GM23338 (cell line): ENCODE results near the gene SPPL2A. TPM values are rescaled to one million over a fixed set of nuclear protein-coding genes. Genes with fewer than 3 reads are reported as not detected.

Experiments
- ATAC-seq: fragments of 200-7000 bp; cut with Tn5 transposase; 3 replicates; pipeline ENCODE4 v1.9.1; 2020
- DNase-seq: peaks from one replicate; pipeline ENCODE4 v3.0.0-alpha.2; 2015; ENCODE audit warnings: low spot score
- H2AFZ ChIP-seq: fragments of 200-600 bp; sonication (generic); 2 replicates; pipeline ENCODE4 v1.8.0; 2016; ENCODE audit warnings: antibody characterized with exemption, mild to moderate bottlenecking, moderate library complexity
- H3F3A ChIP-seq: fragments of 200-600 bp; sonication (generic); replicated peaks from 2 replicates; pipeline ENCODE4 v1.8.0; 2017; ENCODE audit warnings: antibody characterized with exemption, mixed run types, low read depth
- H3K27ac ChIP-seq: fragments of 200-600 bp; sonication (generic); 2 replicates; pipeline ENCODE4 v1.6.1; 2016; ENCODE audit warnings: low read depth
- H3K27me3 ChIP-seq: fragments of 200-600 bp; sonication (generic); 2 replicates; pipeline ENCODE4 v1.8.0; 2016; ENCODE audit warnings: mild to moderate bottlenecking, mixed run types, moderate library complexity; ENCODE audit not compliant: insufficient read depth
- H3K36me3 ChIP-seq: fragments of 200-600 bp; sonication (generic); 2 replicates; pipeline ENCODE4 v1.8.0; 2016; ENCODE audit warnings: mild to moderate bottlenecking; ENCODE audit not compliant: insufficient read depth
- H3K4me1 ChIP-seq: fragments of 200-600 bp; sonication (generic); 2 replicates; pipeline ENCODE4 v1.8.0; 2016; ENCODE audit warnings: mild to moderate bottlenecking, moderate library complexity; ENCODE audit not compliant: insufficient read depth
- H3K4me2 ChIP-seq: fragments of 200-600 bp; sonication (generic); 2 replicates; pipeline ENCODE4 v1.7.1; 2017; ENCODE audit warnings: mixed run types
- H3K4me3 ChIP-seq: fragments of 200-600 bp; sonication (generic); 2 replicates; pipeline ENCODE4 v1.6.1; 2016; ENCODE audit warnings: mixed run types
- H3K79me2 ChIP-seq: fragments of 200-600 bp; sonication (generic); replicated peaks from 2 replicates; pipeline ENCODE4 v1.8.0; 2017; ENCODE audit warnings: mild to moderate bottlenecking; ENCODE audit not compliant: insufficient read depth
- H3K9me2 ChIP-seq: fragments of 200-600 bp; sonication (generic); 2 replicates; pipeline ENCODE4 v1.8.0; 2017; ENCODE audit not compliant: insufficient read depth
- H4K20me1 ChIP-seq: fragments of 200-600 bp; sonication (generic); replicated peaks from 2 replicates; pipeline ENCODE4 v1.8.0; 2017; ENCODE audit warnings: mild to moderate bottlenecking; ENCODE audit not compliant: insufficient read depth
- H3K27ac Mint-ChIP-seq: 2 replicates; pipeline ENCODE4 v1.8.0; 2020; ENCODE audit warnings: inconsistent platforms, mild to moderate bottlenecking, moderate library complexity, mixed read lengths
- H3K27me3 Mint-ChIP-seq: 3 replicates; pipeline ENCODE4 v1.8.0; 2022; ENCODE audit warnings: low read depth, mild to moderate bottlenecking, moderate library complexity, mixed read lengths, inconsistent platforms; ENCODE audit not compliant: insufficient read depth, poor library complexity
- H3K36me3 Mint-ChIP-seq: 3 replicates; pipeline ENCODE4 v1.8.0; 2021; ENCODE audit warnings: low read depth, mild to moderate bottlenecking, inconsistent platforms, moderate library complexity, mixed read lengths
- H3K4me1 Mint-ChIP-seq: 3 replicates; pipeline ENCODE4 v1.8.0; 2020; ENCODE audit warnings: mild to moderate bottlenecking, inconsistent platforms, mixed read lengths
- H3K4me3 Mint-ChIP-seq: 3 replicates; pipeline ENCODE4 v1.8.0; 2021; ENCODE audit warnings: moderate library complexity, mild to moderate bottlenecking, inconsistent platforms, mixed read lengths
- H3K9me3 Mint-ChIP-seq: 3 replicates; pipeline ENCODE4 v1.8.0; 2020; ENCODE audit warnings: moderate library complexity, mild to moderate bottlenecking, inconsistent platforms, mixed read lengths
- CREB1 ChIP-seq: fragments of 250-450 bp; sonication (Bioruptor Pico); IDR thresholded peaks from 2 replicates; pipeline ENCODE4 v1.5.0; 2020; ENCODE audit warnings: low read depth, mild to moderate bottlenecking, moderate library complexity
- CTCF ChIP-seq, 2 experiments: fragments of 200-600 bp in 1 of 2; sonication (generic) in 1 of 2; conservative IDR thresholded peaks; 2 replicates each; pipeline versions ENCODE4 v1.5.1 to v1.6.1; 2016 to 2017; ENCODE audit warnings: antibody characterized with exemption in 2 of 2, low read depth in 2 of 2, mild to moderate bottlenecking in 2 of 2, moderate library complexity in 1 of 2
- ETS1 ChIP-seq: IDR thresholded peaks from 2 replicates; pipeline ENCODE4 v1.6.1; 2016; ENCODE audit warnings: antibody characterized with exemption
- EZH2 ChIP-seq: fragments of 200-600 bp; sonication (generic); IDR thresholded peaks from one replicate; pipeline ENCODE4 v1.8.0; 2017; ENCODE audit warnings: antibody characterized with exemption, mild to moderate bottlenecking, low read depth; ENCODE audit not compliant: unreplicated experiment
- EZH2phosphoT487 ChIP-seq: fragments of 200-600 bp; sonication (generic); IDR thresholded peaks from one replicate; pipeline ENCODE4 v1.8.1; 2018; ENCODE audit warnings: antibody characterized with exemption; ENCODE audit not compliant: unreplicated experiment
- JUNB ChIP-seq: IDR thresholded peaks from one replicate; pipeline ENCODE4 v1.6.1; 2016; ENCODE audit warnings: antibody characterized with exemption; ENCODE audit not compliant: unreplicated experiment
- NANOG ChIP-seq: IDR thresholded peaks from 2 replicates; pipeline ENCODE4 v1.6.1; 2016; ENCODE audit warnings: antibody characterized with exemption, borderline replicate concordance
- POLR2AphosphoS5 ChIP-seq: IDR thresholded peaks from 2 replicates; pipeline ENCODE4 v1.6.1; 2016; ENCODE audit warnings: antibody characterized with exemption, low read depth
- REST ChIP-seq: IDR thresholded peaks from one replicate; pipeline ENCODE4 v1.6.1; 2018; ENCODE audit warnings: antibody characterized with exemption; ENCODE audit not compliant: unreplicated experiment
- STAT1 ChIP-seq: IDR thresholded peaks from one replicate; pipeline ENCODE4 v1.6.1; 2016; ENCODE audit warnings: antibody characterized with exemption; ENCODE audit not compliant: unreplicated experiment
- ZNF114 ChIP-seq: fragments of 250-450 bp; sonication (Bioruptor Pico); IDR thresholded peaks from 2 replicates; pipeline ENCODE4 v1.5.0; 2020; ENCODE audit warnings: mild to moderate bottlenecking, moderate library complexity
- ZNF331 ChIP-seq: fragments of 250-450 bp; sonication (Bioruptor Pico); IDR thresholded peaks from 2 replicates; pipeline ENCODE4 v1.5.0; 2020; ENCODE audit warnings: low read depth, mild to moderate bottlenecking, moderate library complexity
- ZNF462 ChIP-seq: fragments of 250-450 bp; sonication (Bioruptor Pico); IDR thresholded peaks from 2 replicates; pipeline ENCODE4 v1.5.0; 2020; ENCODE audit warnings: mild to moderate bottlenecking, moderate library complexity
- polyA plus RNA-seq: library from polyadenylated mRNA; unstranded; fragments of >200 nt; fragmentation: Nextera tagmentation; extraction: Ambion mirVana; gene quantifications from 2 replicates; pipeline ENCODE4 v1.2.1, GENCODE V29; 2016
- total RNA-seq: library from RNA; depleted of rRNA; stranded (reverse); fragments of >200 nt; shearing (Covaris generic); gene quantifications from 2 replicates; pipeline ENCODE4 v1.2.3, GENCODE V29; 2014

The SPPL2A gene
- total and polyA plus RNA-seq, 2 experiments from 2014 or later, result 10.9 to 24.1 TPM

GRCh38 chr15:50744601-50745000 is 20.9 kb downstream of the SPPL2A start:
- TF ChIP-seq NANOG (no peak), ZNF114 (no peak), JUNB (no peak), EZH2phosphoT487 (no peak), REST (no peak), ZNF331 (CRISPR knock-in tag) (no peak), CREB1 (CRISPR knock-in tag) (no peak), STAT1 (no peak), EZH2 (no peak), CTCF (conservative IDR thresholded peaks at IDR 0.05; ENCODE audit: low read depth in 2 of 2) (no peak), ZNF462 (no peak), ETS1 (no peak), POLR2AphosphoS5 (no peak)
- no peak overlapping the region for H3K27ac Mint-ChIP-seq
- peaks cover 4% of the 10 kb centered on the region; the same call in 1 of the 2 replicates for H3K36me3 ChIP-seq
- no peaks in the 10 kb centered on the region for H3K79me2 ChIP-seq
- no peaks in the 10 kb centered on the region for H3K27me3 ChIP-seq
- no peaks in the 10 kb centered on the region for H3K4me1 Mint-ChIP-seq
- no peak overlapping the region for H3K4me2 ChIP-seq
- H4K20me1 ChIP-seq, result no peaks in the 10 kb centered on the region
- no peak overlapping the region for H3K4me3 ChIP-seq
- no peaks in the 10 kb centered on the region for H3K9me3 Mint-ChIP-seq
- no peaks in the 10 kb centered on the region for H3F3A ChIP-seq
- H3K9me2 ChIP-seq, result no peaks in the 10 kb centered on the region
- H3K27ac ChIP-seq, result no peak overlapping the region
- ATAC-seq (no peak), DNase-seq (no peak)
- H3K4me1 ChIP-seq, result no peaks in the 10 kb centered on the region
- no peak overlapping the region for H2AFZ ChIP-seq
- no peaks in the 10 kb centered on the region for H3K27me3 Mint-ChIP-seq
- no peaks in the 10 kb centered on the region; the same call in 1 of the 3 replicates for H3K36me3 Mint-ChIP-seq
- H3K4me3 Mint-ChIP-seq, result no peak overlapping the region
